LoVo (cell line): ENCODE results near the gene UBE2D1.

Experiments used
- DNase-seq: peaks from one replicate; pipeline ENCODE4 v3.0.0-alpha.2; 2016; ENCODE audit warnings: low spot score

Gene UBE2D1

GRCh38 chr10:58341422-58341821, 6.6 kb downstream of the UBE2D1 start:
- DNase-seq: no peak

- DNase-seq: no peak
These were observed 7.1 kb downstream of the UBE2D1 start for GRCh38 chr10:58341947-58342346.

- DNase-seq: no peak
These were observed 13.2 kb downstream of the UBE2D1 start for GRCh38 chr10:58347967-58348366.

- no peak for DNase-seq
These were observed 13.8 kb downstream of the UBE2D1 start for GRCh38 chr10:58348571-58349033.

- DNase-seq: no peak
These were observed 15.2 kb downstream of the UBE2D1 start for GRCh38 chr10:58350023-58350422.

- no peak for DNase-seq
These were observed 16.0 kb downstream of the UBE2D1 start for GRCh38 chr10:58350619-58351323.

- DNase-seq: no peak
These were observed 17.1 kb downstream of the UBE2D1 start for GRCh38 chr10:58351616-58352578.

- DNase-seq: no peak
These were observed 18.3 kb downstream of the UBE2D1 start for GRCh38 chr10:58352956-58353610.

GRCh38 chr10:58356756-58357155, 21.9 kb downstream of the UBE2D1 start:
- DNase-seq: no peak

GRCh38 chr10:58358314-58358933, 23.6 kb downstream of the UBE2D1 start:
- DNase-seq: no peak

GRCh38 chr10:58358947-58359346, 24.1 kb downstream of the UBE2D1 start:
- no peak for DNase-seq

- no peak for DNase-seq
These were observed 24.7 kb downstream of the UBE2D1 start for GRCh38 chr10:58359541-58359940.

GRCh38 chr10:58360412-58361004, 25.7 kb downstream of the UBE2D1 start:
- DNase-seq: no peak

- no peak for DNase-seq
These were observed 26.5 kb downstream of the UBE2D1 start for GRCh38 chr10:58361353-58361752.

- no peak for DNase-seq
These were observed 27.4 kb downstream of the UBE2D1 start for GRCh38 chr10:58362027-58362789.

GRCh38 chr10:58367069-58367468, 32.3 kb downstream of the UBE2D1 start:
- no peak for DNase-seq

GRCh38 chr10:58371473-58371872, 36.7 kb downstream of the UBE2D1 start:
- no peak for DNase-seq

GRCh38 chr10:58372607-58373441, 38.0 kb downstream of the UBE2D1 start:
- no peak for DNase-seq

GRCh38 chr10:58373442-58373827, 38.6 kb downstream of the UBE2D1 start:
- DNase-seq: no peak

- no peak for DNase-seq
These were observed 47.7 kb downstream of the UBE2D1 start for GRCh38 chr10:58382489-58382995.
